Urinary bladder (tissue), 4 donors: ENCODE data around the gene TNFRSF4. TPM values are rescaled to one million over a fixed set of nuclear protein-coding genes. Genes with fewer than 3 reads are reported as not detected.

Source experiments
- DNase-seq: peaks from one replicate; pipeline ENCODE4 v3.0.0-alpha.2; 2015; ENCODE audit errors: extremely low spot score
- H3K27ac ChIP-seq: one replicate; pipeline ENCODE4 v1.5.1; 2013; ENCODE audit warnings: low read depth, mild to moderate bottlenecking, moderate library complexity
- H3K36me3 ChIP-seq: one replicate; pipeline ENCODE4 v1.6.1; 2013; ENCODE audit warnings: mild to moderate bottlenecking, moderate library complexity; ENCODE audit not compliant: insufficient read depth
- H3K4me1 ChIP-seq: one replicate; pipeline ENCODE4 v1.6.1; 2013; ENCODE audit warnings: mild to moderate bottlenecking, moderate library complexity; ENCODE audit not compliant: insufficient read depth
- H3K4me3 ChIP-seq: one replicate; pipeline ENCODE4 v1.5.1; 2013; ENCODE audit warnings: low read depth, low read length
- WGBS: extraction: QIAGEN DNeasy Blood & Tissue Kit; methylation state at CpG from one replicate; pipeline ENCODE4 v1.1.7; 2013; 5-methylcytosine and 5-hydroxymethylcytosine counted together
- polyA plus RNA-seq: library from polyadenylated mRNA; stranded (reverse); fragments of 200-250 nt; gene quantifications from one replicate; pipeline ENCODE4 v1.2.3, GENCODE V29; 2013
- total RNA-seq: library from RNA; depleted of rRNA; stranded (reverse); fragments of >200 nt; gene quantifications from one replicate; pipeline ENCODE4 v1.2.3, GENCODE V29; 2014
- donor health status: healthy with polysubstance abuse.
- donor health status: healthy.

The TNFRSF4 gene
- total and polyA plus RNA-seq, 2 donors: 0.48 to 2.2 TPM

DNA sequence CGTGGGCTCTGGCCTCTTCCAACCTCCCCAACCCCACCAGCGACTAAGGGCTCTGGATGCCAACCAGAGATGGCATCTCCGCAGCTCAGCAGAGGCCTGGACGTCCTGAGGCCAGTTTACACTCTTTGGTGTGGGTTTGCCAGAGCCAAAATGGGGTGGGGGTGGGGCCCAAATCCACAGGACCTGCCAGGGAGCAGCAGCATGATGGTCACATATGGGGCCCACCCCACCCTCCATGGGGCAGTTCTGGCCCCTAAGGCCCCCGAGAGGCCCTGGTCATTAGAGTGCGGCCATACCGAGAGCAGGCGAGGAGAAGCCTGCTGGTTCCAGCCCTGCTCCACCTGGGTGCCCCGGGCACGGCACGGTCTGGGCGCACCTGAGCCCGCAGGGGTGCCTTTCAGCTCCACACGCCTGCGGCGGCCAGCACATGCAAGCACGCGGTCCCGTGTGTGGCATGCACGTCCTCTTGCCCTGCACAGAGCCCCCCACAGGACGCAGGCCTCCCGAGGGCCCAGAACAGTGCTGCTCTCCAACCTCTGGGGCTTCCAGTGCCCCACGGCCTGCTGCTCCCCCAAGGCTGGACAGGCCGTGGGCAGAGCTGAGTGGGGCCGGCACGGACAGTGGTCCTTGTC, 27.8 kb upstream of the TNFRSF4 start:
- WGBS: 88% methylated on average over 26 of the region's 26 CpGs
- no peak for DNase-seq
- Histone ChIP-seq H3K4me3 (no peak overlapping the region), H3K27ac (no peak overlapping the region), H3K36me3 (no peaks in the 10 kb centered on the region), H3K4me1 (no peaks in the 10 kb centered on the region)

DNA sequence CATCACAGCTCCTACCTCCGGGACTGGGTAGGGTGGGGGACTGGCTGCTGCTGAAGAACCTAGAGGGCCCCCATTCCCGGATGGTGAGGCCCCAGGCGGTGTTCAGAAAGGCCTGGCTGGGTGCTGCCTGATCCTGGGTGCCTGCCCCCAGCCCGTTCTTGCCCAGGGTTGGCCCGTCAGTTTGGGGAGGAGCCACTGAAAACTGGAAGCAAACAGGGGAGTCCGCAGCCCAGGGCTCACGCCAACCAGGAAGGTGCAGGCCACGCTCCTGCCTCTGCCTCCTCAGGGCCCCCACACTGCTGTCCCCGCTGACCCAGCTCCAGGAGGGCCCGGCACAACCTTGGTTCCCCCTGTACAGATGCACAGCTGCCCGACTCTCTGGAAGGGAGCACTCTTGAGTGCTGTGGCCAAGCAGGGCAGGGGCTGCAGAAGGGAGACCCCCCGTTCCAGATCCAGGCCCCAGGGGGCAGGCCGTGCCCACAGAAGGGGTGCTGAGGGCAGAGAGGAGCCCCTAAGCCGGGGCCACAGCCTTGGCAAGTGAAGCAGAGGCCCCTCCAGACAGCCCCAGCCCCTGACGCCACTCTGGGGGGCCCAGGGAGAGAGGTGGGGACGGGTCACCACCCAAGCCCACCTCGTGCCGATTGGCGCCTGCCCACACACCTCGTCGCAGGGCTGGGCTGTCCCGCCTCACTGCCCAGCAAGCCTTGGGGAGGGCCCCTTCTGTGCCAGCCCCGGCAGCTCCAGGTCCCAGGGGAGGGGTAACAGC, 27.1 kb upstream of the TNFRSF4 start:
- Histone ChIP-seq H3K36me3 (no peaks in the 10 kb centered on the region), H3K4me1 (no peaks in the 10 kb centered on the region), H3K27ac (no peak overlapping the region), H3K4me3 (no peak overlapping the region)
- no peak for DNase-seq
- WGBS: 53% methylated on average over 23 of the region's 23 CpGs

DNA sequence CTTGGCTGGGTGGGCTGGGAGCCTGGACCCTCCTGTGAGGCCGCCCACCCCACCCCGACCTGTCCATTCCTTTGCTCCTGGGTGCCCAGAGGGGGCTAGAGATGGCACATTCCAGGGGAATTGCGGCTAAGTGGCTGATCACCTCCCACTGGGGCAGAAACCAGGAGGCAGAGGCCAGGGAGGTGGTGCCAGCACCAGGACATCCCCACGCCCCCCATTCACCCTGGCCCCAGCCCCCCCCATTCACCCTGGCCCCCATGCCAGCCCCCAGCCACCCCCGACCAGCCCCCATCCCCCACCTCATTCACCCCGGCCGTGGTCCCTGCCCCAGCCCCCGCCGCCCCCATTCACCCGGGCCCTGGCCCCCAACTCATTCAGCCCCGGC, 26.4 kb upstream of the TNFRSF4 start:
- Histone ChIP-seq H3K27ac (no peak overlapping the region), H3K4me3 (no peak overlapping the region), H3K36me3 (no peaks in the 10 kb centered on the region), H3K4me1 (no peaks in the 10 kb centered on the region)
- no peak for DNase-seq
- 57% methylated on average over 11 of the region's 11 CpGs for WGBS

DNA sequence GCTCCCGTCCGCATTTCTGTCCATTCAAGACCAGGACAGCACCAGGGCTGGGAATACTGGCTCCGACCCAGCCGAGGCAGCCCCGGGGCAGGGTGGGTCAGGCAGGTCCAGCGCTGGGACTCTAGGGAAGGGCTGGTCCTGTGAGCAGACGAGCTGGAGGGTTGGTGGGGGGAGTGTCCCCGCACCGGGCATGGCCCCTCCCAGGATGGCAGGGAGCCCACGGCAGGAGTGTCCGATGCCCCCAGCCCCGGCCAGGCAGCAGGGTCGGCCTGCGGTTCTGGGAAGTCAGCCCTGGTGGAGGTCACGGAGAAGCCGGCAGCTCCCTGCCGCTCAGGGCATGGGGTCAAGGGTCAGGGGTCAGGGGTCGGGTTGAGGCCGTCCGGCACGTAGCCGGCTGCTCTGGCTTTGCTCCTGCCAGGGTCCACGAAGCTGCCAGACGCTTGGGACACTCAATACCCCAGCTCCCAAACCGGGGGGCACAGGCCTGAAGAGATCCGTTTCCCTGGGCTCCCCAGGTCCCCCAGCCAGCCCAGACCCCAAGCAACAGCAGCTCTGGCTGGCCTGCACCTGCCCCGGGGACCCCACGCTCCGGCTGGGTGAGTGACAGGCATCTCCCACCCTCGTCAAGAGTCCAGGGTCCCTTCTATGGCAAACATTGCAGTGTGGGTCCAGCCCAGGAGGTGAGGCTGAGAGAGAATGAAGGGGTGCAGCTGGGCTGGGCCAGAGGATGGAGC, 25.8 kb upstream of the TNFRSF4 start:
- H3K36me3 ChIP-seq: no peaks in the 10 kb centered on the region
- H3K4me1 ChIP-seq: no peaks in the 10 kb centered on the region
- DNase-seq: no peak
- H3K4me3 ChIP-seq: no peak overlapping the region
- H3K27ac ChIP-seq: no peak overlapping the region
- 32% methylated on average over 30 of the region's 30 CpGs for WGBS

DNA sequence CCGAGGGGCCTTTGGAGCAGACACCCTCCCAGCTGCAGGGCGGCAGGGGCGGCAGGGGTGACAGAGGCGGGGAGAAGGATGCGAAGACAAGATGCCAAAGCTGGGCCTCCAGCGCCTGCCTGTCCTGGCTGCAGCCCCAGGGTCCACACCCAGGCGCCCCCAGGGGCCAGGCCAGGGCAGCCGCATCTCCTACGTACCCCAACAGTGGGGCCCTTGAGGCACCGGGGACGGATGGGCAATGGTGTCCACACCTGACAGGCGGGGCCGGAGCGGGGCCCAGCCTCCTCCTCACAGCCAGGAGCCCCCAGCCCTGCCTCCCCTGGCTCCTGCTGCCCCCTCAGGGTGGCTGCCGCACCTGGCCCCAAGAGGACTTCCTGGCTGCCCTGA, 25.3 kb upstream of the TNFRSF4 start:
- 54% methylated on average over 15 of the region's 15 CpGs for WGBS
- Histone ChIP-seq H3K27ac (no peak overlapping the region), H3K36me3 (no peaks in the 10 kb centered on the region), H3K4me3 (no peak overlapping the region), H3K4me1 (no peaks in the 10 kb centered on the region)
- DNase-seq: no peak

DNA sequence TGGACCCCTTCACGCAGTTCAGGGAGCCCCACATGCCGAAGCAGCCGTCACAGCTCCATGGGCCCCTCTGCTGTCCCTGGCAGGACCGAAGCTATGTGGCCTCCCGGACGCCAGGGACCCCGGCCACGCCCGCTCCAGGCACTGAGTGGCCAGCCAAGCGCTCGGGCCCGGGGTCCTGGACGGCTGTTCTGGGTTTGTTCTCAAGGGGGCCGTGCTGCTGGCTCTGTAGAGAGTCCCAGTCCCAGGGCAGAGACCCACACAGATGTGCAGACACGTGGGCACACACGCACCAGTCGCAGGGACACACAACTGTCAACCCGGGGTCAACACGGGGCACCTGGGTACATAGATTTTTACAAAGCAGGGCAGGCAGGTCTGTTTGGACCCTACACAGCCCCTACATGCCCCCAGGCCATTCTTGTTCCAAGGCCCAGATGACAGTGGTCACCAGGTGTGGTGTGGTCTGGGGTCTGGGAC, 24.8 kb upstream of the TNFRSF4 start:
- no peak overlapping the region for H3K4me3 ChIP-seq
- WGBS: 65% methylated on average over 19 of the region's 19 CpGs

DNA sequence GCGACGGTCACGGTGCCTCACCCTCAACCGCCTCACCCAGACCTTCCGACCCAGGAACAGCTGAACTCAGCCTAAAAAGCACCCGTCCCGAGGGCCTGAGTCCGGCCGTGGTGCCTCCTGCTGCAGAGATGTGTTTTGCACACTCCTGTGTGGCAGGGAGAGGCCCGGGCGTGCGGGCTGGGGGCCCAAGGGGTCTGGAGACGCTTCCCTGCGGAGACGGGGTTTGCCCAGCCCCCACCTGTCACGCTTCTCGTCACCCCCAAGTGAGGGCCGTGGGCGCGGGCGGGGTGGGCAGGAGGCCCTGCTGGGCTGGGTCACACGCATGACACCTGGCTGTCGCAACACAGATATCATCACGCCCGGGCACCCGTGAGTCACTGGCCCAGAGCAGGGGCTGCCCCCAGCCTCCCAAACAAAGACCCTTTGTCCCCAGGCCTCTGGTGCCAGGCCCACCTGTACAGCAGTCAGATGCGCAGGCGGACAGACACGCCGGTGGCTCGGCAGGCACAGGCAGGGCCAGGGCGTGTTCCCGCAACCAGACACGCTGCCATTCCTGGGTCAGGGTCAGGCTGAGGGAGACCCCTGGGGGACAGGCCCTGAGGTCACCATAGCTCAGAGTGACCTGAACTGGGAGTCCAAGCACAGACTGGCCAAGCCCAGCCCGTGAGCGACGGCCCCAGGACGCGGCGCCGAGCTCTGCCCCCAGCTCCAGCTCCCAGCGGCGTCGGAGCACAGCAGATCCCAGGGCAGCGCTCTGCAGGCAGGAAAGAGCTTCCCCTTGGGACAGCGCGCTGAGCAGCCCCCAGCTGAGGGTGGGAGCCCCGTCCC, 24.1 kb upstream of the TNFRSF4 start:
- DNase-seq: no peak
- Histone ChIP-seq H3K4me1 (no peaks in the 10 kb centered on the region), H3K36me3 (no peaks in the 10 kb centered on the region), H3K4me3 (no peak overlapping the region), H3K27ac (no peak overlapping the region)
- WGBS: 51% methylated on average over 48 of the region's 48 CpGs

More for the DNA sequence above, 24.8 kb upstream of the TNFRSF4 start:
- Histone ChIP-seq H3K4me1 (no peaks in the 10 kb centered on the region), H3K36me3 (no peaks in the 10 kb centered on the region), H3K27ac (no peak overlapping the region)
- DNase-seq: no peak

DNA sequence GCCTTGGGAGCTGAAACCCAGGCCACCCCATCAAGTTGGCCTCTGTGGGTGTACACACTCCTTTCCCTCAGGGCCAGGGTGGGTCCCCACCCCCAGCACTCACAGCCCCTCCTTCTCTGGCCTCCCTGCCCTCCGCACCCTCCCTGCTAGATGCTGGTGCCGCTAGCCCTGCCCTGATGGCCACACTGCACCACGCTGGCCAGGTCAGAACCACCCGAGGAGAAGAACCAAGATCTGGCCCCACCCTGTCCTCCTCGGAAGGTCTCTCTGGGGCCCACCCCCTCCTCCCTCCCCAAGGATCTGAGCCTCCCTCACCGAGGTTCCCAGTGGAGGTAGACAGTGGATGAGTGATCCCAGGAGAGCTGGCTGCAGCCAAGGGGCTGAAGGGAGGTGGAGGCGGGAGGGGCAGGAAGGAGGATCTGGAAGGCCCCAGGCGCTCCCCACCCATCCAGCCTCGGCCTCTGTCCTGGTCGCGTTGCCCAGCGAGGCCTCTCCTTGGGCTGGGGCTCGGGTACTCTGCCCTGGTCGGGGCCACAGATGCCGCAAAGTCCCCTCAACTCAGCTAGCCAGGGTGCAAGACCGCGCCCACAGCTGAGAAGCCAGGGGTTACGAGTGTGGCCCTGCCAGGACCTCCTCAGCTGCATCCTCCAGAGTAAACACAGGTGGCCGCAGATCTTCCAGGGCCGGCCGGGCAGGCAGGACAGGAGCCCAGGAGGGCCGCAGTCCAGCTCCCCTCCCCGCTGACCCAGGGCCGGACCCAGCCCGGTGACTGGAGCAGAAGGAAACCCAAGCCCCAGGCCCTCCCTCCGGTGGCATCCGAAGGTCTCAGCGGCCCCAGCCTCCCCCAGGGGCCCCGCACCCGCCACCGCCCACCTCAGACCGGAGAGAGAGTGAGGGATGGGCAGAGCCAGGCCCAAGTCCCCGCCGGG, 23.3 kb upstream of the TNFRSF4 start:
- Histone ChIP-seq H3K4me3 (no peak overlapping the region), H3K36me3 (no peaks in the 10 kb centered on the region), H3K4me1 (no peaks in the 10 kb centered on the region), H3K27ac (no peak overlapping the region)
- DNase-seq: no peak
- WGBS: 30% methylated on average over 34 of the region's 34 CpGs

DNA sequence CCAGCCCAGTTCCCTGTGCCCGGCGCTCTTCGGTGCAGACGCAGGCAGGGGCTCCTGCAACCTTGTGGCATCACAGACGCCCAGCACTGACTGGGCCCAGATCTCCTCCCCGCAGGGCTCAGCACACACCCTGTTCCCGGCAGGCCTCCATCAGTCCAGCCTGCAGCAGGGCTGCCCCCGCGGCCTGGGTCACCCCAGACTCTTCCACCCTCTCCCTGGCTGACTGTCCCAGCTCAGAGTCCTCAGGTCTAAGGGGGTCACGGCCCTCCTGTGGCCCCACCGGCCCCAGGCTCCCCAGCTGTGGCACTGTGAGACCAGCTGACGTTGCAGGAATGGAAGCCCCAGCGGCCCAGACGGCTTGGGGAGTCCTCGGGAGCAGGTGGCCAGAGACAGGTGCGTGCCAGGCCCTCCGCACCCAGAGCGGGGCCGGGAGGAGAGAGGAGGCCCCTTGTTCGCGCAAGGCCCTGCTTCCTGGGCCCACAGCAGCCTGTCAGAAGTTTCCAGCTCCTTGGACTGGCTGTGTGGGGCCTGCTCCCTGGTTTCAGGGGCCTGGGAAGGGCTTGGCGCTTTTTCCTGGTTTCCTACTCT, 22.3 kb upstream of the TNFRSF4 start:
- Histone ChIP-seq H3K36me3 (no peaks in the 10 kb centered on the region), H3K27ac (no peak overlapping the region), H3K4me1 (no peaks in the 10 kb centered on the region), H3K4me3 (no peak overlapping the region)
- no peak for DNase-seq
- 78% methylated on average over 22 of the region's 22 CpGs for WGBS

DNA sequence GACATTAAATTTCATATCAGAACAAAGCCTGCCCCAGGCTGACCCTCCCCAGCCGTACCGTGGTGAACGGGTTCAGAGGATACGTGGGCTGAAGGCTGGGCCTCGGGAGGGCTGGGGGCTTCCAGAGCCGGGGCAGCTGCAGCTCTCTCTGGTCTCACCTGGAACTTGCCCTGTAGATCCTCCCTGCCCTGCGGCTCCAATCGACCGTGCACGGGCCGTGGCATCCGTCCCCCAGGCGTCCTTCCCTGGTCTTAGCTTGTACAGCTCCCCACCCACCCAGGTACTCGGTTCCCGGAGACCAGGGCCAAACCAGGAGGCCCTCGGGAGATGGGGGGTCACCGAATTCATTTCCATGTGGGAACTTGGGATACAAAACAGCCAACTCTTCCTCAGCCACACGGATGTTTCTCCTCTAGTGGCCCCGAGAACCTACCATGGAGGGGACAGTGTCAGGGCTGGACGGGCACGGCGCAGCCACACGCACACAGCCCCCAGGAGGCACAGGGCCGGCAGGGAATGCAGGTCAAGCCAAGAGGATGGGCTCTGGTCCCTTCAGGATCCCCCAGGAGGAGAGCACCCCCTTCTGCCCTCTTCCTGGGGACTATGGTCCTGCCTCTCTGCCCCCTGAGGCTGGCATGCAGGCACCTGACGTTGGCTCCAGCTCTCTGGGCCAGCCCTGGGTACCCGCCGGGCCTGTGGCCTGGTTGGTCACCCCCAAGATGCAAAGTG, 21.2 kb upstream of the TNFRSF4 start:
- no peak overlapping the region for H3K27ac ChIP-seq
- H3K4me1 ChIP-seq: no peaks in the 10 kb centered on the region
- 90% methylated on average over 27 of the region's 27 CpGs for WGBS
- H3K36me3 ChIP-seq: no peaks in the 10 kb centered on the region
- no peak overlapping the region for H3K4me3 ChIP-seq
- DNase-seq: no peak

DNA sequence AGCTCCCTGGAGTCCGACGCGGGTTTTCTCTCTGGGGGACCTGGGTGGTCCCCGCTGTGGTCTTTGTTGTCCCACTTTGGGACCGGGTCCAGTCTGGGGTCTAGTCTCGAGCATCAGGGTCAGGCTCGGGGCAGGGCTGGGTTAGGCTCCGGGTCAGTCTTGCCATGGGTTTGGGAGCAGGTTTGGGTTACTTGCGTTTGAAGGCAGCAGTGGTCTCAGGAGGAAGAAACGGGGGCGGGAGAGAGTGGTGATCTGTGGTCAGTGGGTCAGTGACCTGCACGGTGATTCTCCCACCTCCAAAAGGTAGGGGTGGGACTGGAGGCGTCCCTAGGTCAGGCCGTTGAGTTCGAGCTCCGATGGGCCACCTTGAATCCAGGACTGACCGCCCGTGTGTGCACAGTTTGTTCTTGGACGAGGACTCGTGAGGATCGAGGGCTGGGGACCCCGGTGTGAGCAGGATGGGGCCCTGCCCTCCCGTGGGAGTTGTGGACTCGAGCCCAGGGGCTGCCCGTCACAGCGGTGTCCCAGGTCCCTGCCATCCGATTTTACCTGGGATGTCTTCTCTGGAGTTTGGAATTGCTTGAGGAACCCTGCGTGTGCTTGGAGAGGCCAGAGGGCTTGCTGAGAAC, 20.3 kb upstream of the TNFRSF4 start:
- H3K27ac ChIP-seq: no peak overlapping the region
- DNase-seq: no peak
- H3K4me1 ChIP-seq: no peaks in the 10 kb centered on the region
- H3K36me3 ChIP-seq: no peaks in the 10 kb centered on the region
- no peak overlapping the region for H3K4me3 ChIP-seq
- WGBS: 94% methylated on average over 28 of the region's 28 CpGs
